OCI-LY7 (cell line): ENCODE data around the gene IL12RB2. TPM values are rescaled to one million over a fixed set of nuclear protein-coding genes. Genes with fewer than 3 reads are reported as not detected.

ENCODE experiments used
- BruUV-seq: library from RNA; stranded (reverse); fragments of 400-500 nt; replicated peaks from 2 replicates; lab custom pipeline; 2021; lab: Mats Ljungman, UMichigan
- CTCF ChIA-PET: fragments of 300-600 bp; sonication (Branson Sonifier 250); formaldehyde crosslinking; loops from one replicate; lab custom pipeline; 2022; ENCODE audit warnings: antibody characterized with exemption; ENCODE audit not compliant: unreplicated experiment; lab: Charles Lee
- POLR2A ChIA-PET: fragments of 300-600 bp; sonication (Branson Sonifier 250); formaldehyde crosslinking; loops from one replicate; lab custom pipeline; 2022; ENCODE audit warnings: antibody characterized with exemption; lab: Charles Lee
- DNase-seq: peaks from one replicate; pipeline ENCODE4 v3.0.0-alpha.2; 2015; ENCODE audit warnings: low spot score
- H2AFZ ChIP-seq: fragments of 200-600 bp; sonication (generic), shearing (Covaris generic); 2 replicates; pipeline ENCODE4 v1.6.1; 2014; ENCODE audit warnings: mild to moderate bottlenecking, antibody characterized with exemption, low read length, moderate library complexity
- H3K27ac ChIP-seq: fragments of 200-600 bp; sonication (generic); 2 replicates; pipeline ENCODE4 v1.5.1; 2014; ENCODE audit warnings: mixed run types, low read depth, mild to moderate bottlenecking, moderate library complexity, low read length, inconsistent platforms; ENCODE audit not compliant: poor library complexity, severe bottlenecking
- H3K36me3 ChIP-seq: fragments of 200-600 bp; sonication (generic); 2 replicates; pipeline ENCODE4 v1.6.1; 2014; ENCODE audit warnings: mild to moderate bottlenecking, antibody characterized with exemption, low read length, moderate library complexity, mixed read lengths; ENCODE audit not compliant: insufficient read depth
- H3K4me1 ChIP-seq: fragments of 200-600 bp; sonication (generic); 2 replicates; pipeline ENCODE4 v1.5.1; 2014; ENCODE audit warnings: mild to moderate bottlenecking, low read length; ENCODE audit not compliant: insufficient read depth, poor library complexity, severe bottlenecking
- H3K4me2 ChIP-seq: fragments of 200-600 bp; sonication (generic); 2 replicates; pipeline ENCODE4 v1.6.1; 2014; ENCODE audit warnings: mild to moderate bottlenecking, low read length
- H3K4me3 ChIP-seq: fragments of 200-600 bp; sonication (generic); 2 replicates; pipeline ENCODE4 v1.5.1; 2014; ENCODE audit warnings: mild to moderate bottlenecking, low read depth, low read length; ENCODE audit not compliant: poor library complexity, severe bottlenecking
- H3K79me2 ChIP-seq: fragments of 200-600 bp; sonication (generic); 2 replicates; pipeline ENCODE4 v1.6.1; 2016; ENCODE audit warnings: low read depth, mild to moderate bottlenecking, low read length, moderate library complexity, mixed read lengths; ENCODE audit not compliant: insufficient read depth
- H3K9me2 ChIP-seq: fragments of 200-600 bp; sonication (generic); 2 replicates; pipeline ENCODE4 v1.6.1; 2016; ENCODE audit warnings: mild to moderate bottlenecking, low read length, mixed read lengths; ENCODE audit not compliant: insufficient read depth
- H3K9me3 ChIP-seq: fragments of 200-600 bp; sonication (generic); 2 replicates; pipeline ENCODE4 v1.6.1; 2014; ENCODE audit warnings: mild to moderate bottlenecking, mixed run types, low read length, mixed read lengths
- H4K20me1 ChIP-seq: fragments of 200-600 bp; sonication (generic); 2 replicates; pipeline ENCODE4 v1.6.1; 2014; ENCODE audit warnings: mild to moderate bottlenecking, antibody characterized with exemption, low read length, moderate library complexity, mixed read lengths; ENCODE audit not compliant: insufficient read depth
- CTCF ChIP-seq: fragments of 200-600 bp; sonication (generic); conservative IDR thresholded peaks from 2 replicates; pipeline ENCODE4 v1.5.1; 2014; ENCODE audit warnings: mild to moderate bottlenecking, antibody characterized with exemption, low read length, moderate library complexity, mixed read lengths
- EZH2phosphoT487 ChIP-seq: fragments of 200-600 bp; sonication (generic); IDR thresholded peaks from 2 replicates; pipeline ENCODE4 v1.6.1; 2018; ENCODE audit warnings: low read depth, borderline replicate concordance, mild to moderate bottlenecking, mixed run types, antibody characterized with exemption, low read length, moderate library complexity, mixed read lengths
- intact Hi-C: fragments of 100-400 bp; cut with micrococcal nuclease; formaldehyde crosslinking; loops from one replicate; pipeline ENCODE4 v1.10.0; 2022; ENCODE audit not compliant: unreplicated experiment
- total RNA-seq, 2 experiments: library from RNA; depleted of rRNA in 1 of 2; stranded (reverse); fragments of >200 nt in 1 of 2; shearing (Covaris generic) in 1 of 2; gene quantifications; 2 replicates each; pipeline ENCODE4 v1.2.3, GENCODE V29; 2014 to 2022

Gene IL12RB2
- total RNA-seq, 2 experiments from 2014 or later = not detected

DNA sequence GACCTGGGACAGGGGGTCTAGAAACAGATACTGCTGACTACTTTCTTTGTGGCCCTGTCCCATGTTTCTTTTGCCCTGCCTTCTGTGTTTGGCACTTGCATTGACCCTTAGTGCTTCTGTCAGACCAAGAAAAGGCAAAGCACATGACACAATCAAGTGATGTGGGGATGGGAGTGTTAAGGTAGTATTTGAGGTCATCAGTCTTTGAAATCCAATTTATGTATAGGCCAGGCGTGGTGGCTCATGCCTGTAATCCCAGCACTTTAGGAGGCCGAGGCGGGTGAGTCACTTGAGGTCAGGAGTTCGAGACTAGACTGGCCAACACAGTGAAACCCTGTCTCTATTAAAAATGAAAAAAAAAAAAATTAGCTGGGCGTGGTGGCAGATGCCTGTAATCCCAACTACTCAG is 96.5 kb downstream of the IL12RB2 start:
- H3K4me1 ChIP-seq = no peaks in the 10 kb centered on the region
- H2AFZ ChIP-seq = no peak overlapping the region
- H3K79me2 ChIP-seq = no peaks in the 10 kb centered on the region
- DNase-seq = no peak
- peaks cover 55% of the 10 kb centered on the region for H3K36me3 ChIP-seq
- H3K4me3 ChIP-seq = no peak overlapping the region
- no peak overlapping the region for H3K4me2 ChIP-seq
- intact Hi-C loops = no loop called here
- no peaks in the 10 kb centered on the region for H3K9me2 ChIP-seq
- no peaks in the 10 kb centered on the region for H3K9me3 ChIP-seq
- H4K20me1 ChIP-seq = no peaks in the 10 kb centered on the region; the same call in 1 of the 2 replicates
- ChIA-PET POLR2A (no interaction called here), CTCF (no interaction called here)
- H3K27ac ChIP-seq = no peak overlapping the region
- BruUV-seq = no TSS peak
- TF ChIP-seq EZH2phosphoT487 = no peak
- no peak for TF ChIP-seq CTCF

- Histone ChIP-seq H3K79me2 (peaks cover 10% of the 10 kb centered on the region; the same call in 1 of the 2 replicates), H3K4me1 (no peaks in the 10 kb centered on the region), H3K9me3 (no peaks in the 10 kb centered on the region), H2AFZ (no peak overlapping the region), H4K20me1 (peaks cover 8% of the 10 kb centered on the region; the same call in 1 of the 2 replicates), H3K4me3 (no peak overlapping the region), H3K9me2 (no peaks in the 10 kb centered on the region), H3K36me3 (peaks cover 61% of the 10 kb centered on the region), H3K4me2 (no peak overlapping the region), H3K27ac (no peak overlapping the region)
- no peak for DNase-seq
- POLR2A ChIA-PET = no interaction called here
- TF ChIP-seq CTCF = no peak
- TF ChIP-seq EZH2phosphoT487 = no peak
- CTCF ChIA-PET = no interaction called here
- TSS peak; percentile 3 for BruUV-seq
- intact Hi-C loops = no loop called here
Measured at GRCh38 chr1:67405473-67406245, 98.0 kb downstream of the IL12RB2 start.

- H3K4me1 ChIP-seq = no peaks in the 10 kb centered on the region
- no peak for TF ChIP-seq EZH2phosphoT487
- TF ChIP-seq CTCF = no peak
- no peak overlapping the region for H3K4me2 ChIP-seq
- H3K9me2 ChIP-seq = no peaks in the 10 kb centered on the region
- no peak for DNase-seq
- H3K27ac ChIP-seq = no peak overlapping the region
- ChIA-PET POLR2A (interaction anchor here (0.7 to 1.6 kb wide), 2 partner anchors 35 to 1133 kb away, joined by 3 to 4 read pairs; no protein-coding TSS in a partner anchor), CTCF (no interaction called here)
- H3K36me3 ChIP-seq = peaks cover 80% of the 10 kb centered on the region
- H3K9me3 ChIP-seq = no peaks in the 10 kb centered on the region
- peaks cover 22% of the 10 kb centered on the region; the same call in 1 of the 2 replicates for H3K79me2 ChIP-seq
- H3K4me3 ChIP-seq = no peak overlapping the region
- BruUV-seq = no TSS peak
- peaks cover 9% of the 10 kb centered on the region; the same call in 1 of the 2 replicates for H4K20me1 ChIP-seq
- no peak overlapping the region for H2AFZ ChIP-seq
- intact Hi-C loops = no loop called here
Measured at GRCh38 chr1:67407498-67407897, 99.8 kb downstream of the IL12RB2 start.
